ENCODE data around the gene SEZ6L.

DNA sequence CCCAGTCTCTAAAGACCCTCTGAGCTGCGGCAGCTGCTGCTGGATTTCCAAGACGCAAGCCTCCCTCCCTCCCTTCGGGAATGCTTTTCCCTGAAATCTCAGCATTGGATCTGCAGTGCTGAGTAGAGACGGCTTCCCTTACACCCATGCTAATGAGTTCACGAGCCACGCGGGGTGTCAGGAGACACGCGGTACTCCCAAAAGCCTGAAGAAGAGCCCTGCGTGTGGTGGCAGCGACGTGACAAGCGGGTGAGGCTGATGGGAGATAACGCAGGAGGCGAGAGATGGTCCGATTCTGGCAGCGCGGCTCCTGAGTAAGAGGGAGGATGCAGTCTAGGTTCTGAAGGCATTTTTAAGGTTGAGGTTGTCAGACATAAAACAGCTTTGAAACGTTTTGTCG is 185.4 kb downstream of the SEZ6L start:
- TF ChIP-seq, protein P1, sequence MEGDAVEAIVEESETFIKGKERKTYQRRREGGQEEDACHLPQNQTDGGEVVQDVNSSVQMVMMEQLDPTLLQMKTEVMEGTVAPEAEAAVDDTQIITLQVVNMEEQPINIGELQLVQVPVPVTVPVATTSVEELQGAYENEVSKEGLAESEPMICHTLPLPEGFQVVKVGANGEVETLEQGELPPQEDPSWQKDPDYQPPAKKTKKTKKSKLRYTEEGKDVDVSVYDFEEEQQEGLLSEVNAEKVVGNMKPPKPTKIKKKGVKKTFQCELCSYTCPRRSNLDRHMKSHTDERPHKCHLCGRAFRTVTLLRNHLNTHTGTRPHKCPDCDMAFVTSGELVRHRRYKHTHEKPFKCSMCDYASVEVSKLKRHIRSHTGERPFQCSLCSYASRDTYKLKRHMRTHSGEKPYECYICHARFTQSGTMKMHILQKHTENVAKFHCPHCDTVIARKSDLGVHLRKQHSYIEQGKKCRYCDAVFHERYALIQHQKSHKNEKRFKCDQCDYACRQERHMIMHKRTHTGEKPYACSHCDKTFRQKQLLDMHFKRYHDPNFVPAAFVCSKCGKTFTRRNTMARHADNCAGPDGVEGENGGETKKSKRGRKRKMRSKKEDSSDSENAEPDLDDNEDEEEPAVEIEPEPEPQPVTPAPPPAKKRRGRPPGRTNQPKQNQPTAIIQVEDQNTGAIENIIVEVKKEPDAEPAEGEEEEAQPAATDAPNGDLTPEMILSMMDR (conservative IDR thresholded peaks at IDR 0.05; ENCODE audit: low read length) = no peak
- TF ChIP-seq EZH2phosphoT487 (IDR thresholded peaks at IDR 0.05; ENCODE audit: borderline replicate concordance) = no peak

All from Loucy (cell line).